HepG2 (cell line): ENCODE measurements around the gene STEAP1B. TPM values are rescaled to one million over a fixed set of nuclear protein-coding genes. Genes with fewer than 3 reads are reported as not detected.

Source experiments
- ATAC-seq: fragments of 200-7000 bp; cut with Tn5 transposase; 3 replicates; pipeline ENCODE4 v1.9.1; 2020; ENCODE audit warnings: mild to moderate bottlenecking, moderate library complexity
- BruUV-seq: library from RNA; stranded (reverse); fragments of 400-500 nt; replicated peaks from 2 replicates; lab custom pipeline; 2021; lab: Mats Ljungman, UMichigan
- CTCF ChIA-PET: fragments of 300-600 bp; formaldehyde crosslinking; extraction: SDS; loops from one replicate; lab custom pipeline; 2021; ENCODE audit warnings: low total read pairs, inconsistent platforms, low intra/inter-chr PET ratio; lab: Yijun Ruan, JAX
- POLR2A ChIA-PET: fragments of 350-600 bp; sonication (Branson Sonifier 250); formaldehyde crosslinking; loops from one replicate; lab custom pipeline; 2020; ENCODE audit warnings: antibody characterized with exemption, inconsistent platforms; lab: Yijun Ruan, JAX
- DNase-seq: peaks from one replicate; pipeline ENCODE4 v3.0.0-alpha.2; 2015; ENCODE audit warnings: low spot score
- FAIRE-seq: peaks from 3 replicates; lab custom pipeline; 2011; peaks lifted over from hg19 to GRCh38; lab: Jason Lieb, UNC
- H2AFZ ChIP-seq: one replicate; pipeline ENCODE4 v1.6.1; 2011; ENCODE audit warnings: low read length, inconsistent platforms
- H3K27ac ChIP-seq: fragments of 300-600 bp; 3 replicates; pipeline ENCODE4 v1.8.0; 2011; ENCODE audit warnings: mixed run types, mild to moderate bottlenecking, mixed read lengths, low read length, inconsistent platforms; ENCODE audit not compliant: insufficient read depth; ENCODE audit errors: extremely low read length
- H3K27me3 ChIP-seq, 2 experiments: fragments of 200-600 bp in 1 of 2; 2 replicates in 1 of 2; 3 replicates in 1 of 2; pipeline versions ENCODE4 v1.6.0 to v1.8.0; 2011; ENCODE audit warnings: low read length in 2 of 2, mild to moderate bottlenecking in 2 of 2, moderate library complexity in 2 of 2, inconsistent platforms in 1 of 2; ENCODE audit not compliant: insufficient read depth in 2 of 2, control insufficient read depth in 1 of 2
- H3K36me3 ChIP-seq, 2 experiments: fragments of 200-600 bp in 1 of 2; replicated peaks in 1 of 2; 2 replicates in 1 of 2; 3 replicates in 1 of 2; pipeline versions ENCODE4 v1.5.1 to v1.8.0; 2011; ENCODE audit warnings: low read length in 2 of 2, inconsistent platforms in 1 of 2; ENCODE audit not compliant: insufficient read depth in 2 of 2, control insufficient read depth in 1 of 2
- H3K4me1 ChIP-seq: 2 replicates; pipeline ENCODE4 v1.5.1; 2012; ENCODE audit warnings: low read length, inconsistent platforms; ENCODE audit not compliant: insufficient read depth
- H3K4me2 ChIP-seq: 2 replicates; pipeline ENCODE4 v1.6.0; 2011; ENCODE audit warnings: low read depth, low read length, inconsistent platforms
- H3K4me3 ChIP-seq, 3 experiments: fragments of 200-600 bp in 1 of 3; sonication (generic), shearing (Covaris generic) in 1 of 3; replicated peaks in 1 of 3; 2 replicates each; pipeline ENCODE4 v1.5.1; 2011 to 2016; ENCODE audit warnings: low read length in 3 of 3, inconsistent platforms in 2 of 3, low read depth in 2 of 3, mild to moderate bottlenecking in 2 of 3, control low read depth in 1 of 3, mixed read lengths in 1 of 3; ENCODE audit not compliant: insufficient read depth in 1 of 3
- H3K79me2 ChIP-seq: one replicate; pipeline ENCODE4 v1.6.1; 2011; ENCODE audit warnings: low read length, inconsistent platforms; ENCODE audit not compliant: insufficient read depth
- H3K9ac ChIP-seq: 2 replicates; pipeline ENCODE4 v1.6.0; 2011; ENCODE audit warnings: mild to moderate bottlenecking, low read depth, low read length, inconsistent platforms; ENCODE audit not compliant: insufficient read depth
- H3K9me3 ChIP-seq: 2 replicates; pipeline ENCODE4 v1.5.1; 2012; ENCODE audit warnings: mild to moderate bottlenecking, low read length
- H4K20me1 ChIP-seq: 2 replicates; pipeline ENCODE4 v1.6.0; 2011; ENCODE audit warnings: inconsistent platforms, mild to moderate bottlenecking, low read length, moderate library complexity; ENCODE audit not compliant: insufficient read depth
- DNMT1 ChIP-seq: sonication (generic); formaldehyde crosslinking; IDR thresholded peaks from 2 replicates; pipeline ENCODE4 v1.5.1; 2020; ENCODE audit warnings: mild to moderate bottlenecking, missing genetic modification reagents
- DNMT3B ChIP-seq: conservative IDR thresholded peaks from 2 replicates; pipeline ENCODE4 v1.6.1; 2016; ENCODE audit warnings: missing biosample characterization, control low read depth
- MLXIP ChIP-seq: sonication (generic); formaldehyde crosslinking; IDR thresholded peaks from 2 replicates; pipeline ENCODE4 v1.9.0; 2021; ENCODE audit warnings: missing genetic modification reagents, borderline replicate concordance
- MXD3 ChIP-seq: IDR thresholded peaks from 2 replicates; pipeline ENCODE4 v1.6.1; 2016; ENCODE audit warnings: mild to moderate bottlenecking, missing biosample characterization, missing genetic modification reagents
- RBM39 ChIP-seq: fragments of 200-400 bp; formaldehyde crosslinking; IDR thresholded peaks from one replicate; pipeline ENCODE4 v1.6.1; 2018; ENCODE audit warnings: antibody characterized with exemption, mild to moderate bottlenecking, low read depth, low read length; ENCODE audit not compliant: poor library complexity, severe bottlenecking
- ZBTB20 ChIP-seq: sonication (generic); formaldehyde crosslinking; IDR thresholded peaks from 2 replicates; pipeline ENCODE4 v1.8.1; 2023; ENCODE audit warnings: missing genetic modification reagents, low read depth, mild to moderate bottlenecking, borderline replicate concordance
- ZNF12 ChIP-seq: sonication (generic); formaldehyde crosslinking; IDR thresholded peaks from 2 replicates; pipeline ENCODE4 v1.5.0; 2020; ENCODE audit warnings: missing genetic modification reagents
- ZNF7 ChIP-seq: IDR thresholded peaks from 2 replicates; pipeline ENCODE4 v1.6.1; 2016; ENCODE audit warnings: missing biosample characterization, missing genetic modification reagents
- WGBS: methylation state at CpG from one replicate; pipeline ENCODE4 v1.1.6; 2017; ENCODE audit warnings: low lambda C conversion rate; 5-methylcytosine and 5-hydroxymethylcytosine counted together
- in situ Hi-C: cut with HindIII; loops from 2 replicates; pipeline ENCODE4 v1.10.0; 2017; ENCODE audit warnings: low pct_unique_long_range_greater_than_20kb; ENCODE audit not compliant: extremely low pct_ligation_motif_present
- intact Hi-C: fragments of 100-400 bp; cut with micrococcal nuclease; formaldehyde crosslinking; loops from one replicate; pipeline ENCODE4 v1.10.0; 2022; ENCODE audit not compliant: unreplicated experiment
- polyA plus RNA-seq, 8 experiments: library from polyadenylated mRNA; depleted of rRNA in 3 of 8; stranded (reverse) in 7 of 8; unstranded in 1 of 8; fragments of >200 nt; fragmentation: Illumina TruSeq in 4 of 8; extraction: Trizol in 4 of 8; gene quantifications; 2 replicates each; pipeline versions ENCODE4 v1.2.1 to v1.2.3, GENCODE V29; 2011 to 2016; ENCODE audit warnings: low read depth in 4 of 8, missing spikeins in 1 of 8, mixed read lengths in 1 of 8; ENCODE audit not compliant: insufficient read depth in 1 of 8
- total RNA-seq, 5 experiments: library from RNA; depleted of rRNA; stranded (reverse); fragments of >200 nt; fragmentation: Illumina TruSeq; extraction: Trizol; gene quantifications; 2 replicates each; pipeline ENCODE4 v1.2.3, GENCODE V29; 2016; ENCODE audit warnings: low read depth in 1 of 5

STEAP1B gene
- total and polyA plus RNA-seq, 2 of the 13 experiments (the other 11 are each of a cell fraction or from before 2014, with no cell fraction given) = not detected

GRCh38 chr7:22419488-22419887 is 80.5 kb downstream of the STEAP1B start (continued):
- TF ChIP-seq ZNF7 (CRISPR knock-in tag) = 0 out of 2 replicates have a peak, but pooled peaks have one; percentile 52
- TF ChIP-seq ZBTB20 (CRISPR knock-in tag) = no peak
- no peak for TF ChIP-seq RBM39
- TF ChIP-seq MLXIP (CRISPR knock-in tag) = no peak
- no peak for TF ChIP-seq MXD3

- 45% methylated on average over 5 of the region's 6 CpGs for WGBS
- no peak overlapping the region for H2AFZ ChIP-seq
- no TSS peak for BruUV-seq
- H4K20me1 ChIP-seq = no peaks in the 10 kb centered on the region
- CTCF ChIA-PET = no interaction called here
- ATAC-seq (no peak), DNase-seq (no peak), FAIRE-seq (no peak)
- POLR2A ChIA-PET = no interaction called here
- intact Hi-C loops = no loop called here
- no peak overlapping the region for H3K4me3 ChIP-seq
- H3K4me2 ChIP-seq = no peak overlapping the region
- no peak overlapping the region for H3K27ac ChIP-seq
- H3K27me3 ChIP-seq = peaks cover 4 to 28% of the 10 kb centered on the region in 2 experiments; a peak in 2 of 5 replicates
- H3K9me3 ChIP-seq = no peaks in the 10 kb centered on the region
- in situ Hi-C loops = no loop called here
- TF ChIP-seq ZNF12 (CRISPR knock-in tag) (peak; percentile 32; the same call in 1 of the 2 replicates), DNMT1 (CRISPR knock-in tag) (no peak), DNMT3B (CRISPR knock-in tag) (no peak)
- TF ChIP-seq, all 625 proteins: peak for 1
- Histone ChIP-seq H3K4me1 (peaks cover 19% of the 10 kb centered on the region), H3K79me2 (no peaks in the 10 kb centered on the region), H3K36me3 (no peaks in the 10 kb centered on the region), H3K9ac (no peak overlapping the region)
Measured at GRCh38 chr7:22418251-22419046, 81.5 kb downstream of the STEAP1B start.
